ENCODE results near the gene SAE1.
"Not testable (repeated sequence)": the region's sequence is repeated elsewhere in the genome, so short reads cannot be mapped to it uniquely, and the experiment has no call there.

The SAE1 gene

DNA sequence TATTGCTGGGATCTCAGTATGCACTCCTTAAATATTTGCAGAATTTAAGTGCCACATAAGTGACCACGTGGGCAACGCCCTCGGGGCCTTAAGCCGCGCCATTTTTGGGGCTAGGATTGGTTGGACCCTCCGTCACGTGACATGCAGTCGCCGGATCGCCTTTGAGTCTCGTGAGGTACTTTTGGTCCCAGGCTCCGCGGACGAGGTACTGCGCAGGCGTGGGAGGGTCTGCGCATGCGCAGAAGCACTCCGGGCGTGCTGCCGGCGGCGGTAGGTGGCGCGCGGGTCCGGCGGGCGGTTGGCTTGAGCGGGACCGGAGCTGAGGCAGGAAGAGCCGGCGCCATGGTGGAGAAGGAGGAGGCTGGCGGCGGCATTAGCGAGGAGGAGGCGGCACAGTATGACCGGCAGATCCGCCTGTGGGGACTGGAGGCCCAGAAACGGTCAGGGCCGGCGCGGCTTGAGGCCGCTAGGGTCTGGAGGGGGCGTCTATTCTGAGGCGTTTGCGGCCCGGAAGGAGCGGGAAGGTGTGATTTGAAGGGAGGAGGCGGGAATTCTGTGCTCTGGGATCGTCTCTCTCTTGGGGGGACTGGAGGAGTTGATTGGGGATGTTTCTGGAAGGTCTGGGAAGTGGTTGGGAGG lies at the start of gene SAE1:
Gene SAE1, plus strand, starts transcription at position 247 of the 639 bp plus-strand sequence. Its CDS starts 96 bp downstream, at position 343.
- peak; percentile 95 for DNase-seq

DNA sequence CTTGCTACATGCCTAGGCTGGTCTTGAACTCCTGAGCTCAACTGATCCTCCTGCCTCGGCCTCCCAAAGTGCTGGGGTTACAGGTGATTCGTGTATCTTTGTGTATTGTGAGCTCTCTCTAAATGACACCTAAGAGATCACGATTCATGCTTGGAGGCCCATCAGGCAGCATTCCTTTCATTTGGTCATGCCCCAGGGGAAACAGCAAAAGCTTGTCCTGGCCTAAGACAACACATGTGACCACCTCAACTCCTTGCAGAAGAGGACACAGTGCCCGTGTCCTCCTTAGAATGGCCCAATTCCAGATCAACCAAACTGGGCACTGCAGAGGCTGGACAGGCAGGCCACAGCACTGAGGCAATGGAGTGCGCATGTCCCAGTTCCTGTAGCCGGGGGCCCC lies 49.5 kb upstream of the SAE1 start:
- DNase-seq = no peak

DNA sequence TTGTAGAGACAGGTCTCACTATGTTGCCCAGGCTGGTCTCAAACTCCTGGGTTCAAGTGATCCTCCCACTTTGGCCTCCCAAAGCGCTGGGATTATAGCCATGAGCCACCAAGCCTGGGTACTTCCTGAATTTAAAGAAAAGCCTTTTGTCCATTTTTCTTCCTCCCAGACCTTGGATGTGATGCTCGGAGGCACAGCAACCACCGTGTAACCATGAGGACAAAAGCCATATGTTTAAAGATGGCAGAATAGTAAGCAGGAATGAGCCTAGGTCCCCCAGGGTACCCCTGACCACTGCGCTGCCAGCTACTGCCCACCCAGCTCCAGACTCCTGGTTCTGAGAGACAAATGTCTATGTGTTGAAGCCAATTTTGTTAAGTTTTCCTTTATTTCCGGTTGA lies 48.1 kb upstream of the SAE1 start:
- no peak for DNase-seq

DNA sequence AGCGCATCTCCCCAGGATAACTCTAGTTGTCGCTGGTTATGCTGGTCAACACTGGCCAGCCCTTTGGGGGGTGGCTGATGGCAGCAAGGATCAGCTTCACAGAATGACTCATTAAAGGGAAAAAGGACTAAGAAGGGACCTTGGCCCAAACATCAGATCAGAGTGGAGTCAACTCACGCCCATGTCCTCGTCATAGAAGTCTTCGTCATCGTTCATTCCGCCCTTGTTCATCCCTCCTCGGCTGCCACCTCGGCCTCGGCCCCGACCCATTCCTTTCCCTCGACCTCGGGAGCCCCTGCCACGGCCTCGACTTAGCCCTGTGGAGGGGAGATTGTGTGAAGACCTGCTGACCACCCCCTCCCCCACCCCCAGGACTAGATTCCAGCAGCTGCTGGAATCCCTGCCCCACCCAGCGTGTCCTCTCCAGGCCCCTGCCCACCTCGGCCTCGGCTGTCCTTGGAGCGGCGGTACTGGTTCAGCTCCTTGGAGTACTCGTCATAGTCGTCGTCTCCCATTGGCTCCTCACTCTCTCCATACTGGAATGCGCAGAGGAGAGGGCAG lies 45.7 kb upstream of the SAE1 start:
- DNase-seq = no peak

DNA sequence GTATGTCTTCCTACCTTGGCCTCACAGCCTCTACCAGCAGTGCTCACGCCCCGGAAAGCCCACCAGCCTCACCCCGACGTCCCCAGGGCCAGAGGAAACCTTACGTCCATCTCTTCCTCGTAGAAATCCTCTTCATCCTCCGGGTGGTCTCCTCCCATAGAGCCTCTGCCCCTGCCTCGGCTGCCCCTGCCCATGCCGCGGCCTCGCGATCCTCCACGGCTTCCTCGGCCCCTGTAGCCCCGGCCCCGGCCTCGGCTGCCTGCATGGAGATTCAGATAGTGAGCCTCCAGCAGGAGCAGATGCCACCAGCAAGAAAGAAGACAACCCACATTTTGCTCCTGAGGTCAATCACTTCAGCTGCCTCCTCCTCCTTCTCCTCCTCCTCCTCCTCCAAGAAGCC lies 44.4 kb upstream of the SAE1 start:
- no peak for DNase-seq

DNA sequence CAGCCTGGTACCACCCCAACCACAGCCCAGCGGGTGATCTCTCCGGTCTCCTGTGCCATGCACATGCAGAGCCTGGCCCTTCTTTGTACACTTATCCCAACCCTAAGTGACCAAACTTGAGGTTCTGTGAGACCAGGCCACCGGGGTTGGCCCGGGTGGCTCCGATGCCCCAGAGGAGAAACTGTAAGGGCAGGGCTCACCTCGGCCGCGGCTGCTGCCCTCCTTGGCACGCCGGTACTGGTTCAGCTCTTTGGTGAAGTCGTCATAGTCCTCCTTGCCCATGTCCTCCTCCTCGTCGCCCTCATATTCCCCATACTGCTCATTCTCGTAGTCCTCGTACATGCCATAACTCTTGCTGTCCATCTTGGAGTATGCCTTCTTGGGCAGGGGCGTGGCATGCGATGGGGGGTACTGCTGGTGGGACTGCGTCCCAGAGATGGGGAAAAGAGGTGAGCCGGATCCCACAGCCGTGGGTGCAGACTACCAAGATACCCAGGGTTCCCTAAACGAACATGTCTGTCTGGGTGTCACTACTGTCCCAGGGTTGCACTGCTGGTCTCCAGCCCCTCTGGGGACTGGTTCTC lies 40.8 kb upstream of the SAE1 start:
- no peak for DNase-seq

DNA sequence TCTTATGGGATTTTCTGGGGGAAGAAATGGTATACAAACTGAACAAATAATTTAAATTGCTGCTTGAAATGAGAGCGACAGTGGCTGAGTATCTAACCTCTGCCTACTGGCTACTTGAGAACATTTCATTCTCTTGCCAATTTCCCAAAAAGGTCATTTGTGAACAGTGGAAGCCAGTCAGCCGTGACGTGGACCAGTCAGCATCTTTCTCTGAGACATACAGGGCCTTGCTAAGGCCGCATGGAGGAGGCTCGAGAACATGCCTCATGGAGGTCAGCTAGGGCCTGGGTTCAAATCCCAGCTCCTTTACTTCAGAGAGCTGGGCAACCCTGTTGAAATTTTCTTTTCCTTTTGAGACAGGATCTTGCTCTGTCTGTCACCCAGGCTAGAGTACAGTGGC lies 37.4 kb upstream of the SAE1 start:
- no peak for DNase-seq

DNA sequence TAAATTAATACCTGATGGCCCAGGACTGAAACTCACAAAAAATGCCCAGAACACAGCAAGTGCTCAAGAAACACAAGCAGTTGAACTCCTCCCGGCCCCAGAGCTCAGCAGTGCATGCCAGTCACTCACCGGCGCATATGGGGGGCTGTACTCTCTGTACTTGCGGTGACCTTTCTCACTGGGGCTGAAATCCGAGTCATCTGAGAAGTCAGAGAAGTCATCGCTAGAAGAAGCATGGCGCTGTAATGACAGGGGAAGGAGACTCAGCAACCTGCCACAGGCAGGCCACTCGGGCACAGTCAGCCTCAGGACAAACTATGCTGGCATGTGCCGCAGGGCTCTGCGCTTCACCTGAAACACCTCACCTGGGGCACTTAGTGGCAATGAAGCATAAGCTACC lies 36.8 kb upstream of the SAE1 start:
- no peak for DNase-seq

DNA sequence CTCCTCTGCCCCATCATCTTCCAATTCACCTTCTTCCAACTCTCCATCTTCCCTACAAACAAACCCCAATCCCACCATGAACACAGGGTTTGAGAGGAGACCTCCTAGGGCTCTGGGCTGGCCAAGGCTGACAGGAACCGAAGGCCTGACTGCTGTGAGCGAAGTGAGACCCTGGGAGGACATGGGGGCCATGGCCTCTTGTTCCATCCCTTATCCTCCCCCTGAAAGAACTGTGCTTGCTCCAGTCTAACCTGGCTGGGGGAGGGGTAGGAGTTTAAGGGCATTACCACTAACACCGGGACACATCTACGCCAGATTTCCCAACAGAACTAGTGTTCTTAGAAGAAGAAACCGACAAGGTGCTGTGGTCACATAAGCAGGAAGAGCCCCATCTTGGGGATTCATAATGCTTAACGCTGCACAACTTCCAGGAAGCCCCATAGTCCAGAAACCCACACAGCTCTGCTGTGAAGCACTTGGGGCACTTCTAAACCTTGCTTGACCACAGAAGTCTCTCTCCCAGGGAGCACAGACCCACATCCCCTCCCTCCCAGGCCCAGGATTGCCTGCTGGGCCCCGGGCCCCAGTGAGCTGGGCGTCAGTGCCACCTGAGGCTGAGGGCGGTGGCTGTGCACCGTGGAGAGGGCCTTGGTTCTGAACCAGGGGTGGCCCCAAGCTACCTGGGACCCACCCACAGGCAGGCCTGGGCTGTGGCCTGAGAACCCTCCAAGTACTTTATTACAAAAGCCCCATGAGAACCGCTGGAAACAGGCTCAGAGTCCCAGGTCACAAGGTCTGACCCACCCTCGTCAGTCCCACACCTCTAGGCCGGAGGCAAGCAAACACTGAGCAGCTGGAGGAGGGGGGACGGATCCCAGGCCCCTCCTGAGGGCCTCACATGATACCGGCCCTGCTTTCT lies 35.8 kb upstream of the SAE1 start:
- DNase-seq = peak; percentile 4

DNA sequence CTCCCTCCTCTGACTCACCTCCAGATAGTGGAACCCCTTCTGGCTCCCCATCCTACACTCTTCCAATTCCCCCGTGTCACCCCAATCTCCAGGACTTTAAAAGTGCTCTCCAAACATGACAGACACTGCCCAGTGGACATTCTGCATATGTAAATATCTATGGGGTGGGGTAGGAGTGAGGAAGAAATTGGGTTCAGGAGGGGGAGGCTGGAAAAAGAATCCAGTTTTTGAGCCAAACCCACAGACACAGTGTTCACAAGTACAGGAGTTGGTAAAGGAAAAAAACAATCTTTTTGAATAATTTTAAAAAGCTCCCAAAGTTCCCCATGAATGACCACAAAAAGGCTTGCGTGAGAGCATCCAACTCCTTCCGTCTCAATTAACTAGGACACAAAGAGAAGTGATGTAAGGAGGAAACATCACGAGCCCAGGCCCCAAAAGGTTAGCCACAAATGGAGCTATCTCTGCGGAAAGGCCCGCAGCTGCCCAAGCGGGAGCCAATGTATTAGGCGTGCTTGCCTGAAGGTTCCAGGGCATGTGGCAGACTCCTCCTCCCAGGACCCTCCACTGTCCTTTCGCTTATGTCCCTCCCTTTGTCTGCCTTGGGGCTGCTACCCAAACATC lies 35.0 kb upstream of the SAE1 start:
- DNase-seq = no peak

DNA sequence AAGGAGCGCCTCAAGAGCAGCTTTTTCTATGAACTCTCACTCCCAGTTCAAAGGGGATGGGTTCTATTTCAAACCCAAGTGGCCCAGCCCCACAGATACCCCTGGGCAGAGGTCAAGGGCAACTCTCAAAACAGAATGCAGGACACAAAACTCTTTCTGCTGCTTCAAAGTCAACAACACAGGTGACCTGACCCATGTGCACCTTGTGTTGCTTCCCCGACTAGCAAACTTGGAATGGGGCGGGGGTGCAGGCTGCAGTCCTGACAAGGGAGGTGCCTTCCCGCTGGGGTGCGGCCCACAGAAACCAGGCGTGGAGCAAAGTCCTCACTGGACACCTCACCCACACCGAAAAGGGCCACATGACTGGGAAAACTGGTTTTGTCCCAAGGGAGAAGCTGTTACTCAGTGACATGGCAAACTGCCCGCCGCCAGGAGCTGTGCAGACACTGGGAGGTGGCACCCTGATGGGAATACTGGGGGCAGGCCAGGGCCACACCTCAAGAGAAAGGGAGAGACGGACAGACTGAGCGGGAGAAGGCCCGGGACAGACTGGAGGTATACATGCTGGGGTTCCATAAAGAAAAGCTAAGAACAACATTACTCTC lies 34.4 kb upstream of the SAE1 start:
- DNase-seq = no peak

DNA sequence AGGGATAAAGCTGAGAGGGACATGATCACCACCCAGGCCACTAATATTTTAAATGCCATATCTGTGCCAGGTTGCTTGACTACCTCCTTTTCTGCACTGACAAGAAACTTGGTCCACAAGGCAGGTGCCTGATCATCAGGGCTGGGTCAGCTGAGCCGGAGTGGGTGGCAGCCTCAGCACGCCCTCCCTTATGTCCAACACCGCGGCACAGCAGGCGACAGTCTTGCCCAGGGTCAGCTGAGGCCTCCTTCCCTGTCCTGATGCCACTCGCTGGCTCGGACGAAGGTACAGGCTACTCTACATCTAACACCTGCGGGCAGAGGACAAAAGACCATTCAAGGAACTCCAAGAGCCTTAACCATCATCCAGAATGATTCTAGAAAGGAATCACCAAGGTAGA lies 33.9 kb upstream of the SAE1 start:
- DNase-seq = no peak

DNA sequence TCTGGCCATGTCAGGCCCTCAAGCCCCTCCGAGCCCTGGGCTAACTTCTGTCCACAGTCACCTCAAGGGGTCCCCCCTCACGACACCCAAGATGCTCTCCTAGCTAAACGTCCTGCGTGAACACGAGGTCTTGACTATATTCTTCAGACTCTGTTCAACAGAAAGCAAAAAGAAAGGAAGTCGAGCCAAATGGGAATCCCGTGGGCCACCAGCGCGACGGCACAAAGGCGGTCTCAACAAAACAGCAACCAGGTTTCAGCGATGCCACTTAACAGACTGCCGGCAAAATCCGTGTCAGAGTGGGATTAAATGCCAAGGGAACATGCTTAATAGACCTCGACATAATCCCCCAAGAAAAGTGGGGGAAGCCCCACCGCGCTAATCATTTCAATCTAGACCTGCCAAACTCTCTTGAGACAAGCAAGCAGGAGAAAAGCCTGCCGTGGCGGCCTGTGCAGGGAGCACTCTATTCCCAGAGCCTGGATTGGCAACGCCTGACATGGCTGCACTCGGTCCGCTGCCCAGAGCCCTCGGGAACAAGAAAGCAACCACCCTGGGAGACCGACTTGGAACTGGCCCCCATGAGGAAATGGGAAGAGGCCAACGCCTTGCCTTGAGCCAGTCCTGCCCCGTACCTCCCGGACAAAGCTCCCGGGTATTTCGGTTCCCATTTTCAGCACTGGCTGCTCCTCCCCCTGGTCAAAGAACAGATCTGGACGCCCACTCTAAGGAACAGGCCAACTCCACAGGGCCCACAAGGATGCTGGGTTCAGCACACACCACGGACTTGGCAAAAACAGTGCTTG lies 33.0 kb upstream of the SAE1 start:
- DNase-seq = no peak

DNA sequence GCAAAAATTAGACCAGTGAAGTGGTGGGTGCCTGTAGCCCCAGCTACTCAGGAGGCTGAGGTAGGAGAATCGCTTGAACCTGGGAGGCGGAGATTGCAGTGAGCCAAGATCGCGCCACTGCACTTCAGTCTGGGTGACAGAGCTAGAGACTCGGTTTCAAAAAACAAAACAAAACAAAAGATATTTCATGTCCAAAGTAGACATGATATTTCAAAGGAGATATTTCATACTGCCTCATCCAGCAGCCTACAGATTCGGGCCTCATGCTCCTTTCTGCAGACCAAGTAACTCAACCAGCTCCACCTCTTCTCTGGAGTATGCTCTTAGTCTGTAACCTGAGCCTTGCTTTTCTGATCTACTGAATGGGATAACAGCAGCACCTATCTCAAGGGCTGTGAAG lies 32.0 kb upstream of the SAE1 start:
- DNase-seq = no peak

DNA sequence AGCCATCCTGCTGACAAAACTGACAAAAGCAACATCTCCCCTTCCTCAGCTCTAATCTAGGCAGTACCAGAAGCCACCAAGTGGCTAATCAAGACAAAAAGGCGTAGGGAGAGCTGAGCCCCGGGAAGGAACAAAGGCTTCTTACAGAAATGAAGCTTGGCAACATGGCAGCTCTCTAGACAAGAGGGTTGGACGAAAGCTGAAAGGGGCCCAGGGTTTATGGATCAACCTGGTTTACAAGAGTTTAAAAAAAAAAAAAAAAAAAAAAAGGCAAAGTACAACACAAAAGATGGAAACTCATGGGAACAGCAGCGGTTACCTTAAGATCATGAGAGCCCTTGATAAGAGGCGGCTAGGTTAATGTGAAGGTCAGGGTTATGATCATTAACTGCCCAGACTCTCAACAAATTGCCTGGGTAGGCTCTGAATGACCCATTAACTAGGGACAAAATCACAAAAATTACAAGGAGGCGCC lies 31.0 kb upstream of the SAE1 start:
- DNase-seq = no peak

DNA sequence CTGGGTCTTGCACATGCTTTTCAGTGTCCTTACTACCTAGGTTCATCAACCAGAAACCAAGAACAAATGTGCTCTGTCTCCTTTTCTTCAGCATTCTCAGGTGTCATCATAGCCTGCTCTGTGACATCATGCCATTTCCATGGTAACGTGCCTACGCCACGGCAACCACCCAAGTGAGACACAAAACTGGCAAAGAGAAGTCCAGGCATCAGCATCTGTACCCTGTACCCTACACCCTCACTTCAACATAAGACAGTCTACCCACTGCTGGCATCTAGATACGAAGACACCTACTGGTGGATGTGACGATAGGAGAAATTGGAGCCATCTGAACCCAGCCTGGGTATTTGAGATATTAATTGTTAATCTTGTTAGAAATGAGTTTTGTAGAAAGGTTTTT lies 30.3 kb upstream of the SAE1 start:
- DNase-seq = no peak

DNA sequence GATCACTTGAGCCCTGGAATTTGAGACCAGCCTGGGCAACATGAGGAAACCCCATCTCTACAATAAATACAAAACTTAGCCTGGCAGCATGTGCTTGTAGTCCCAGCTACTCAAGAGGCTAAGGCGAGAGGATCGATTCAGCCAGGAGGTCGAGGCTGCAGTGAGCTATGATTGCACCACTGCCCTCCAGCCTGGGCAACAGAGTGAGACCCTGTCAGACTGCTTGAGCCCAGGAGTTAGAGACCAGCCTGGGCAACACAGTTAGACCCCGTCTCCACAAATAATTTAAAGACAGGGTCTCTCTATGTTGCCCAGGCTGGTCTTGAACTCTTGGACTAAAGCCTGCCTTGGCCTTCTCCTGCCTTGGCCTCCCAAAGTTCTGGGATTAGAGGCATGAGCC lies 29.5 kb upstream of the SAE1 start:
- not testable (repeated sequence) for DNase-seq

DNA sequence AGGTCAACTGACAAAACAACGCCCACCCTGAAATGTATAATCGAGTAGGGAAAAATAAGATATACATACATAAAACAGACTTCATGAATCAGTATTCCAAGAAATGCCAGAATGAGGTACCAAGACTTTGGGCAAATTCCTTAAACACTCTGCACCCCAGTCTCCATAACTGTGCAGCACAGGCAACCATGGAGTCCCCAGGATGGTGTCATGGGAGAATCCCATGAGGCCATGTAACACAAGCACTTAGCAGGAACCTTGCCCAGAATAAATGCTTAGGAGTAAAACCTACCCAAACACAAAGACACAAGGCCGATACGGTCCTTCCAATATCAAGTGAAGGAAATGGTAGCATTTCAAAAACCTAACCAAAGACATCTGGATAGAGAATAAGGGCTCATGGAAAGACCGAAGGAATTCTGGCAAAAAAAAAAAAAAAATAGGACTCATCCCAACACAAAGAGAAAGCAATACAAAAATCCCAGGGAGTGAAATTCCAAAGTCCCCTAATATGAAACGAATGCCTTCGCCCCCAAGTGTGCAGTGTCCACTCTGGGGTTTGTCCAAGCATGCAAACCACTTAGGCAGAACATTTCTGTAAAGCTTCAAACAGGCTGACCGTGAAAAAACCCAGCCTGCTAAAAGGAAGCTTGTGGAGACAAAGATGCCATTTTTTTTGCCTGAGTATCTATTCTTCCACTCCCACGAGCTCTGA lies 28.1 kb upstream of the SAE1 start:
- DNase-seq = no peak

DNA sequence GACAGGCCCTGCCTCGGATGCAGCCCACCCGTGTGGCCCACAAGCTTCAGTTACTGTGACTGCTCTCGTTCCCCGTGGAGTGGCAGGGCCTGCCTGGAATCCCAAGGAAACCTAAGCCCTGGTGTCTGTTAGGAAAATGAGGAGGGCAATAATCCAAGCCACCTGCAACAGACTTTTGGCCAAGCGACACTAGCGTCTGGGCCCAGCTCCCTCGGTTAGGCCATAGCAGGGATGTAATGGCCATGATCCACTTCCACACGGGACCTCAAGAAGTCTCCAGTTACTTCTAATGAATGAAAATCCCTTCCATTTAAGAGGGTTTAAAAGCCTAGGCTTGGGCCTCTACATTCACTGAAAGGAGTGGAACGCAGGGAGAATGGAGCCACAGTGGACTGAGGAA lies 26.0 kb upstream of the SAE1 start:
- DNase-seq = no peak

DNA sequence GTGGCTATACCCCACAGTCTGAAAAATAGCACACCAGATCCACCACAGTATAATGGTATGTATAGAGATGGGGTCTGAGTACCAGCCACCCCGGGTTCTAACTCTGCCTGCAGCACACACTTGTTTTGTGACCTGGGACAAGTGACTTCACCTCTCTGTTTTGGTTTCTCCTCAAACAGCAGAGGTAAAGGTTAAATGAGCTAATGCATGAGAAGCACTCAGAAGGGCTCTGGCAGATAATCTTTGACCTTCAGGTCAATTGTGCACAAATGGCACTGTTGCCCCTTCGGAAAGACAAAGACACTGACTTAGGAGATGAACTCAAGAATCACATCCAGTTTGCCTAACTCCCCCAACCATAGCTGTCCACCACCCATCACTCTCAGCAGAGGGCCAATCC lies 24.8 kb upstream of the SAE1 start:
- no peak for DNase-seq

DNA sequence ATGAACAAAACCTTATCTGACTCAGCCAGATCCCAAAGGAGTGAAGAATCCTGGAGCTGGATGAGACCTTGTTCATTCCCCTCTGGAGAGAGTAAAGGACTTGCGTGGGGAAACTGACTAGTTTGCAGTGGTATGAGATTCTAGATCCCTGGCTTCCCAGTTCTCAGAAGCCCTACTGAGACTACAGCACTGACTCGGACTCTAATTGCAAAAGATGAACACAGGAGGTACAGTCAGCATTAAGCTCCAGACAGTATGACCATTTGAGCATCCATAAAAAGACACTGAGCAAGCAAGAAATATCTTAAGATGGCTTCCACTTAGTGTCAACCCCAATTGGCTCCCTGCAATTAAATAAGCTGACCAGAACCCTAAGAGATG lies 23.8 kb upstream of the SAE1 start:
- DNase-seq = no peak
